SK-N-SH (cell line): ENCODE results near the gene DCHS1. TPM values are rescaled to one million over a fixed set of nuclear protein-coding genes. Genes with fewer than 3 reads are reported as not detected.

Experiments
- CTCF ChIA-PET: fragments of 300-600, 350-600 bp; formaldehyde crosslinking; extraction: SDS; loops from one replicate; lab custom pipeline; 2021; lab: Yijun Ruan, JAX
- POLR2A ChIA-PET: fragments of 350-600 bp; sonication (Branson Sonifier 250); formaldehyde crosslinking; extraction: SDS; loops from one replicate; lab custom pipeline; 2020; ENCODE audit warnings: antibody characterized with exemption, inconsistent platforms; lab: Yijun Ruan, JAX
- DNase-seq: peaks from one replicate; pipeline ENCODE4 v3.0.0; 2012
- H2AFZ ChIP-seq: fragments of 200-600 bp; sonication (generic); 2 replicates; pipeline ENCODE4 v1.8.1; 2016; ENCODE audit warnings: antibody characterized with exemption, mild to moderate bottlenecking, low read depth
- H3F3A ChIP-seq: fragments of 200-600 bp; sonication (generic); replicated peaks from 2 replicates; pipeline ENCODE3; 2016; ENCODE audit warnings: antibody characterized with exemption, mild to moderate bottlenecking; ENCODE audit not compliant: insufficient read depth
- H3K27ac ChIP-seq, 2 experiments: fragments of 200-500 bp in 1 of 2; fragments of 200-600 bp in 1 of 2; sonication (Bioruptor generic) in 1 of 2; sonication (generic), shearing (Covaris generic) in 1 of 2; 2 replicates each; pipeline versions ENCODE4 v1.5.1 to v1.6.1; 2014 to 2016; ENCODE audit warnings: low read depth in 2 of 2, inconsistent platforms in 1 of 2, low read length in 1 of 2, mild to moderate bottlenecking in 1 of 2, mixed read lengths in 1 of 2
- H3K27me3 ChIP-seq: fragments of 200-600 bp; sonication (generic), shearing (Covaris generic); 2 replicates; pipeline ENCODE4 v1.6.1; 2016; ENCODE audit warnings: mixed run types; ENCODE audit not compliant: insufficient read depth
- H3K36me3 ChIP-seq, 2 experiments: fragments of 200-500 bp in 1 of 2; fragments of 200-600 bp in 1 of 2; sonication (Bioruptor generic) in 1 of 2; sonication (generic) in 1 of 2; replicated peaks in 1 of 2; 2 replicates each; pipeline versions ENCODE3 to v1.5.1; 2014 to 2016; ENCODE audit warnings: low read length in 1 of 2, mild to moderate bottlenecking in 1 of 2; ENCODE audit not compliant: insufficient read depth in 2 of 2, control insufficient read depth in 1 of 2
- H3K4me1 ChIP-seq, 2 experiments: fragments of 200-500 bp in 1 of 2; fragments of 200-600 bp in 1 of 2; sonication (Bioruptor generic) in 1 of 2; sonication (generic), shearing (Covaris generic) in 1 of 2; 2 replicates each; pipeline versions ENCODE4 v1.5.1 to v1.6.1; 2014 to 2016; ENCODE audit warnings: low read depth in 1 of 2, low read length in 1 of 2, mixed run types in 1 of 2; ENCODE audit not compliant: insufficient read depth in 2 of 2, control insufficient read depth in 1 of 2
- H3K4me2 ChIP-seq: fragments of 200-600 bp; sonication (generic), shearing (Covaris generic); 2 replicates; pipeline ENCODE4 v1.6.1; 2017; ENCODE audit warnings: mixed run types
- H3K4me3 ChIP-seq, 2 experiments: fragments of 200-500 bp in 1 of 2; fragments of 200-600 bp in 1 of 2; sonication (Bioruptor generic) in 1 of 2; sonication (generic), shearing (Covaris generic) in 1 of 2; 2 replicates each; pipeline versions ENCODE4 v1.5.1 to v1.8.1; 2014 to 2016; ENCODE audit warnings: low read depth in 2 of 2, inconsistent platforms in 1 of 2, low read length in 1 of 2, mild to moderate bottlenecking in 1 of 2, mixed read lengths in 1 of 2, moderate library complexity in 1 of 2
- H3K79me2 ChIP-seq: fragments of 200-600 bp; sonication (generic); 2 replicates; pipeline ENCODE4 v1.8.1; 2017; ENCODE audit warnings: mild to moderate bottlenecking; ENCODE audit not compliant: insufficient read depth
- H3K9ac ChIP-seq: fragments of 200-600 bp; sonication (generic); 2 replicates; pipeline ENCODE4 v1.6.1; 2017; ENCODE audit warnings: mixed run types
- H3K9me2 ChIP-seq: fragments of 200-600 bp; sonication (generic); 2 replicates; pipeline ENCODE4 v1.6.1; 2017; ENCODE audit warnings: mixed run types
- H3K9me3 ChIP-seq: fragments of 200-600 bp; sonication (generic); 2 replicates; pipeline ENCODE4 v1.6.1; 2017; ENCODE audit warnings: mixed run types, mild to moderate bottlenecking, moderate library complexity
- H4K20me1 ChIP-seq: fragments of 200-600 bp; sonication (generic); 2 replicates; pipeline ENCODE4 v1.6.1; 2017; ENCODE audit warnings: mild to moderate bottlenecking, mixed run types; ENCODE audit not compliant: insufficient read depth
- CHD2 ChIP-seq: fragments of 150-350 bp; IDR thresholded peaks from 2 replicates; pipeline ENCODE4 v1.6.1; 2018; ENCODE audit warnings: low read length; ENCODE audit not compliant: partially characterized antibody
- ELF1 ChIP-seq: IDR thresholded peaks from 2 replicates; pipeline ENCODE4 v1.4.0; 2012
- EP300 ChIP-seq, 2 experiments: IDR thresholded peaks; 2 replicates each; pipeline versions ENCODE4 v1.4.0 to v1.6.1; 2012; ENCODE audit warnings: borderline replicate concordance in 1 of 2, low read depth in 1 of 2, low read length in 1 of 2
- EZH2phosphoT487 ChIP-seq: fragments of 200-600 bp; sonication (generic); IDR thresholded peaks from 2 replicates; pipeline ENCODE4 v1.6.1; 2017; ENCODE audit warnings: low read depth, mixed run types, mild to moderate bottlenecking, antibody characterized with exemption, moderate library complexity, borderline replicate concordance
- FOSL2 ChIP-seq: IDR thresholded peaks from 2 replicates; pipeline ENCODE4 v1.4.0; 2012; ENCODE audit warnings: low read depth, mild to moderate bottlenecking, moderate library complexity, borderline replicate concordance
- GABPA ChIP-seq: IDR thresholded peaks from 2 replicates; pipeline ENCODE4 v1.4.0; 2012; ENCODE audit warnings: low read depth, mild to moderate bottlenecking
- GATA2 ChIP-seq: sonication (generic); formaldehyde crosslinking; IDR thresholded peaks from 2 replicates; pipeline ENCODE4 v1.5.0; 2020; ENCODE audit warnings: mild to moderate bottlenecking, missing genetic modification reagents
- IRF3 ChIP-seq: fragments of 150-350 bp; IDR thresholded peaks from 2 replicates; pipeline ENCODE4 v1.6.1; 2016; ENCODE audit warnings: mild to moderate bottlenecking, low read depth, low read length
- JUND ChIP-seq: IDR thresholded peaks from 2 replicates; pipeline ENCODE4 v1.4.0; 2012
- MAX ChIP-seq: IDR thresholded peaks from 2 replicates; pipeline ENCODE4 v1.4.0; 2012; ENCODE audit warnings: low read depth
- MEF2A ChIP-seq: IDR thresholded peaks from 2 replicates; pipeline ENCODE4 v1.4.0; 2012; ENCODE audit warnings: low read depth, borderline replicate concordance
- MXI1 ChIP-seq: IDR thresholded peaks from 2 replicates; pipeline ENCODE4 v1.6.1; 2012; ENCODE audit warnings: mild to moderate bottlenecking, low read depth, low read length, improper control_type of control experiment
- NRF1 ChIP-seq: IDR thresholded peaks from 2 replicates; pipeline ENCODE4 v1.6.1; 2012; ENCODE audit warnings: low read depth, mild to moderate bottlenecking, low read length
- REST ChIP-seq: IDR thresholded peaks from 2 replicates; pipeline ENCODE4 v1.6.1; 2012; ENCODE audit warnings: mild to moderate bottlenecking, low read depth, low read length, moderate library complexity
- RXRA ChIP-seq: IDR thresholded peaks from 2 replicates; pipeline ENCODE4 v1.4.0; 2012; ENCODE audit warnings: low read depth, mild to moderate bottlenecking, borderline replicate concordance
- SMC3 ChIP-seq: IDR thresholded peaks from 2 replicates; pipeline ENCODE4 v1.6.1; 2012; ENCODE audit warnings: low read depth, low read length, improper control_type of control experiment
- TEAD4 ChIP-seq: IDR thresholded peaks from 2 replicates; pipeline ENCODE4 v1.4.0; 2012; ENCODE audit warnings: mild to moderate bottlenecking, borderline replicate concordance; ENCODE audit not compliant: insufficient read depth
- USF1 ChIP-seq: IDR thresholded peaks from 2 replicates; pipeline ENCODE4 v1.4.0; 2012; ENCODE audit warnings: low read depth, borderline replicate concordance
- YY1 ChIP-seq: IDR thresholded peaks from 2 replicates; pipeline ENCODE4 v1.4.0; 2012; ENCODE audit warnings: low read depth, mild to moderate bottlenecking
- ZBTB33 ChIP-seq: IDR thresholded peaks from 2 replicates; pipeline ENCODE4 v1.4.0; 2012; ENCODE audit warnings: low read depth, borderline replicate concordance
- WGBS: methylation state at CpG from one replicate; pipeline ENCODE4 v1.1.6; 2017; ENCODE audit warnings: low lambda C conversion rate; 5-methylcytosine and 5-hydroxymethylcytosine counted together
- polyA plus RNA-seq, 3 experiments: library from polyadenylated mRNA; depleted of rRNA; stranded (reverse); fragments of >200 nt; gene quantifications; 2 replicates each; pipeline ENCODE4 v1.2.3, GENCODE V29; 2012

Gene DCHS1
- polyA plus RNA-seq, 1 of the 3 experiments (the other 2 are of a cell fraction), result 5.7 TPM

GRCh38 chr11:6604081-6604626 is 51.5 kb downstream of the DCHS1 start (continued):
- TF ChIP-seq ZBTB33, result no peak
- TF ChIP-seq NRF1, result no peak
- no peak for TF ChIP-seq USF1
- no peak for TF ChIP-seq CHD2
- no peak for TF ChIP-seq GATA2 (CRISPR knock-in tag)
- TF ChIP-seq TEAD4, result no peak
- TF ChIP-seq GABPA, result no peak
- TF ChIP-seq SMC3, result peak; percentile 3; the same call in 1 of the 2 replicates
- peak; percentile 32; the same call in 1 of the 2 replicates for TF ChIP-seq MXI1
- TF ChIP-seq EZH2phosphoT487, result no peak

GRCh38 chr11:6603287-6604080 is 52.1 kb downstream of the DCHS1 start, which contains the start of the genes ILK and RRP8:
ILK (plus strand) TSS chr11:6603774; CDS start chr11:6604272, 498 bp downstream.
RRP8 (minus strand) TSS chr11:6603616; CDS start chr11:6603502, 114 bp downstream.
- H4K20me1 ChIP-seq, result no peaks in the 10 kb centered on the region; the same call in 1 of the 2 replicates
- H3F3A ChIP-seq, result peaks cover 34% of the 10 kb centered on the region
- H3K79me2 ChIP-seq, result peaks cover 95% of the 10 kb centered on the region
- H3K27me3 ChIP-seq, result no peaks in the 10 kb centered on the region
- H3K9ac ChIP-seq, result peak within 1 kb of the TSS; percentile 92
- ChIA-PET POLR2A (interaction anchor here (1.0 to 3.0 kb wide), 4 partner anchors 9 to 80 kb away, joined by 3 to 15 read pairs (median 6); partner anchors contain the start of genes MRPL17, TAF10 and TPP1), CTCF (interaction anchor here (0.6 to 2.2 kb wide), 10 partner anchors 9 to 224 kb away, joined by 3 to 13 read pairs (median 6); partner anchors contain the start of genes MRPL17 and TAF10)
- H3K4me1 ChIP-seq, result peaks cover 26 to 40% of the 10 kb centered on the region in 2 experiments
- H3K9me3 ChIP-seq, result no peaks in the 10 kb centered on the region
- no peaks in the 10 kb centered on the region for H3K9me2 ChIP-seq
- peak within 1 kb of the TSS; percentile 79 to 91 for H3K27ac ChIP-seq
- WGBS, result 1% methylated on average over 33 of the region's 72 CpGs
- DNase-seq, result peak; percentile 96
- peak within 1 kb of the TSS; percentile 67 to 95 for H3K4me3 ChIP-seq
- H2AFZ ChIP-seq, result peak within 1 kb of the TSS; percentile 75
- H3K4me2 ChIP-seq, result peak within 1 kb of the TSS; percentile 86
- peaks cover 24 to 44% of the 10 kb centered on the region in 2 experiments for H3K36me3 ChIP-seq
- TF ChIP-seq EP300 (IDR thresholded peaks at IDR 0.05; ENCODE audit: borderline replicate concordance in 1 of 2, low read depth in 1 of 2, low read length in 1 of 2), result peak; percentile 8 to 35; a peak in 2 of 4 replicates
- TF ChIP-seq MAX, result peak; percentile 97
- TF ChIP-seq MXI1, result peak; percentile 99
- no peak for TF ChIP-seq JUND
- TF ChIP-seq EZH2phosphoT487, result no peak
- no peak for TF ChIP-seq REST
- no peak; the same call in 1 of the 2 replicates for TF ChIP-seq USF1
- TF ChIP-seq YY1, result no peak; the same call in 1 of the 2 replicates
- TF ChIP-seq MEF2A, result no peak
- TF ChIP-seq GATA2 (CRISPR knock-in tag), result no peak
- peak; percentile 91 for TF ChIP-seq ELF1
- TF ChIP-seq FOSL2, result no peak; the same call in 1 of the 2 replicates
- no peak for TF ChIP-seq RXRA
- TF ChIP-seq IRF3, result no peak
